Effector memory CD4-positive, alpha-beta T cell (primary cell): ENCODE data around the gene SERPINA10.

ENCODE experiments used
- DNase-seq, 3 donors: peaks; one replicate each; pipeline ENCODE4 v3.0.0-alpha.2; 2020
- H3K27ac ChIP-seq: 2 replicates; pipeline ENCODE4 v1.7.0; 2013; ENCODE audit warnings: mild to moderate bottlenecking, low read length, moderate library complexity; ENCODE audit not compliant: insufficient read depth, poor library complexity, severe bottlenecking
- H3K27me3 ChIP-seq: replicated peaks from 2 replicates; pipeline ENCODE4 v1.7.0; 2013; ENCODE audit warnings: mild to moderate bottlenecking, low read length; ENCODE audit not compliant: insufficient read depth, control insufficient read depth, poor library complexity, severe bottlenecking
- H3K36me3 ChIP-seq: 2 replicates; pipeline ENCODE4 v1.7.0; 2013; ENCODE audit warnings: mild to moderate bottlenecking, low read length, moderate library complexity; ENCODE audit not compliant: control insufficient read depth, insufficient read depth
- H3K4me1 ChIP-seq: 2 replicates; pipeline ENCODE4 v1.7.0; 2013; ENCODE audit warnings: low read length, mild to moderate bottlenecking; ENCODE audit not compliant: control insufficient read depth, insufficient read depth, poor library complexity, severe bottlenecking
- H3K4me3 ChIP-seq: 2 replicates; pipeline ENCODE4 v1.7.0; 2013; ENCODE audit warnings: low read length, low read depth, mild to moderate bottlenecking; ENCODE audit not compliant: insufficient read depth, poor library complexity, severe bottlenecking
- H3K9me3 ChIP-seq: 2 replicates; pipeline ENCODE4 v1.7.0; 2013; ENCODE audit warnings: mild to moderate bottlenecking, low read length, moderate library complexity; ENCODE audit not compliant: control insufficient read depth

SERPINA10 gene

DNA sequence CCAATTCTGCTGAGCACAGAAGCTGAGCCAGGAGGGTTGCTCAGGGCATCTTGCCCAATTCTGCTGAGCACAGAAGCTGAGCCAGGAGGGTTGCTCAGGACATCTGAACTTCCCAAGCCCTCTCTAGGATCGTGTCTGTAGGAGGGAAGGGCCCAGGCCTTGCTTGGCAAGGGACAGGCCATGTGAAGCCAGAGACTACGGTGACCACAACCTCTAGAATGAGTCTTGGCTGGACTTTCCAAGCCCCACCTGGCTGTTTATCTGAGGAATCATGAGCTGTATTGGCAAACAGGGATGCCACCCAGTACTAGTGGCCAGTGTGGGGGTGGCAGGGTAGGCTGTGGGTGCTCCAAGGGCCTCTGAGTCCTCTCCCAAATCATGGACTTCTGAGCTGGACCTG lies 37.8 kb upstream of the SERPINA10 start:
- H3K27ac ChIP-seq: no peak overlapping the region
- no peak for DNase-seq
- no peaks in the 10 kb centered on the region for H3K4me1 ChIP-seq
- H3K27me3 ChIP-seq: no peaks in the 10 kb centered on the region
- H3K4me3 ChIP-seq: no peak overlapping the region
- H3K36me3 ChIP-seq: no peaks in the 10 kb centered on the region
- no peaks in the 10 kb centered on the region for H3K9me3 ChIP-seq

DNA sequence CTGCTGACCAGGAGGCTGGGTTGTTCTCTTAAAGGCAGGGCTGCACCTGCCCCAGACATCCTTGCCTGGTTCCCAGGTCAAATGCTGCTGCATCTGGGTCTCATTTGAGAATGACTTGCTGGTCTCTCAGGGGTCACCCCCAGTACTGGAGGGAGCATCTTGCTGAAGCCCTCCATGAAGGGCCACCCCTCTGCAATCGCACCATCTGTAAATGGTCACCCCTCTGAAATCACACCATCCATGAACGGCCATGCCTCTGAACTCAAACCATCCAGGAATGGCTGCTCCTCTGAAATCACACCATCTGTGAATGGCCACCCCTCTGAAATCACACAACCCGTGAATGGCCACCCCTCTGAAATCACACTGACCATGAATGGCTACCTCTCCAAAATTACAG lies 37.4 kb upstream of the SERPINA10 start:
- Histone ChIP-seq H3K9me3 (no peaks in the 10 kb centered on the region), H3K27me3 (no peaks in the 10 kb centered on the region), H3K4me3 (no peak overlapping the region)

DNA sequence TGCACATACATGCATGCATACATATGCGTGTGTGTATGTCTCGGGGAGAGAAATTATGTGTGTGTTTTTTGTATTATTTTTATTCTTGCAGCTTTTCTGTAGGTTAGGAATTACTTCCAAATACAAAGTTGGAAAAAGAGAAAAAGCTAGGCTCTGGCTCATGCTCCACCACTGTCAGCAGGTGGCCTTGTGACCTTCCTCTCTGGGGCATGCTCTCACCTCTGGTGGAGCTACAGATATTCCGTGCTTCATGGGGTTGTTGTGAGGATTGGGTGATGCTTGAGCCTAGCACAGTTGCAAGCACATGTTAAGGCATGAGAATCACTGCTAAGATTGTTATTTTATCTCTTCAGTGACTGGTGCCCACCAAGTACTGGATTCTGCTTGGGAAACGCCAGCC lies 36.8 kb upstream of the SERPINA10 start:
- H3K9me3 ChIP-seq: no peaks in the 10 kb centered on the region
- H3K4me3 ChIP-seq: no peak overlapping the region
- no peaks in the 10 kb centered on the region for H3K27me3 ChIP-seq
- no peak for DNase-seq
- no peaks in the 10 kb centered on the region for H3K4me1 ChIP-seq
- H3K36me3 ChIP-seq: no peaks in the 10 kb centered on the region
- no peak overlapping the region for H3K27ac ChIP-seq

More for the DNA sequence above, 37.4 kb upstream of the SERPINA10 start:
- DNase-seq: no peak
- no peaks in the 10 kb centered on the region for H3K4me1 ChIP-seq
- H3K36me3 ChIP-seq: no peaks in the 10 kb centered on the region
- no peak overlapping the region for H3K27ac ChIP-seq

DNA sequence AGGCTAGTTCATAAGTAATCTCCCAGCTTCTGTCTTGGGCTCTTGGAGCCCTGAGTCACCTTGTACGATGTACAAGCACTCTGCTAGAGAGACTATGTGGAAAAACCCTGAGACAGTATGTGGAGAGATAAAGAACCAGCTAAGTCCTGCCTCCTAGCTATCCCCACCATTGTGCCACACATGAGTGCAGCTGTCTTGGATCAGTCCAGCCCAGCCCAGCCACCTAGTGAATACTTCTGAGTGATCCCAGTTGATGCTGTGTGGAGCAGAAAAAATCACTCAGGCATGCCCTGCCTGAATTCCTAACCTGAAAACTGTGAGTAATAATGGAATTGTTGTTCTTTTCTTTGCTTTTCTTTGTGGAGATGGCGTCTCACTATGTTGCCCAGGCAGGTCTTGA lies 35.1 kb upstream of the SERPINA10 start:
- H3K27me3 ChIP-seq: no peaks in the 10 kb centered on the region
- H3K9me3 ChIP-seq: no peaks in the 10 kb centered on the region

DNA sequence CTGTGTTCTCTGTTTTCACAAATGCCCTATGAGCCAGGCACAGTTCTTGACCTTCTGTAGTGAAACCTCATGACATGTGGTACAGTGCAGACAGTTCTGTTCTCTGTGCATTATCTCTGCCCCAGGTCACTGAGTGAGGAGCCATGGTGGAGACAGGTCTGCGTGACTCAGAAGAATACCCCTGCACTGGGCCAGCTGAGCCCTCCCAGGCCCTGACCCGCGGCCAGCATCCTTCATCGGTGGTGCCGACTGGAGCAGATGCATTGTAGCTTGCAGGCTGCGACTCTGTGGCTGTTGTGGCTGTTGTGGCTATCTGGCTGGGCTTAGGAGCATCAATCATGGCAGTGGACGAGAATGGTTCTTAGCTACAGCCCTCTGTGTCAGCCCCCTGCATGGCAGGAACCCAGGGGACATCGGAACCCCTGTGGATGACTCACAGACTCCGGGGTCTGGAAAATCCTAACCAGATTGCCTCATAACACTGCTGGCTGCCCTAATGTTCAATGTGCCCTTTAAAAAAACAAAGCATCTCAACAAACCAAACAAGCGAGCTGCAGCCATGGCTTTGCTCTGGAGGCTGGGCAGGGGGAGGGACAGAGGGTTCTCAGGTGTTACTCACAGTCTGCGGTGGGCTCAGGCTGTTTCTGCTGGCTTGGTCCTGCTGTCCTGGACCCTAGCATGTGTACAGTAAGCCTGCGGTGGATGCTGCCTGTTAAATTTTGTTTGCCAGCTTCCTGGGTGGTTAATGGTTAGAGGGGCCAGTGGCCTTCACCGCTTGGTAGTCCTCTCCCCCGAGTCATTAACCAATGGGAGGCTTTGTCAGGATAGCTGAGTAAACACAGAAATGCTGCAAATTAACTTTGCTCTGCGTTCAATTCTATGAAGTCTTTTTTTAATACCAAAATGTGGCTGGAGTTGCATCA lies 29.8 kb upstream of the SERPINA10 start, which contains the start of gene SERPINA6:
Gene SERPINA6 (minus strand): TSS at position 689 of the 923 bp plus-strand sequence. CDS start 8,688 bp downstream, outside the sequence.
- Histone ChIP-seq H3K4me1 (no peaks in the 10 kb centered on the region), H3K4me3 (no peak within 1 kb of the TSS), H3K9me3 (no peaks in the 10 kb centered on the region), H3K36me3 (no peaks in the 10 kb centered on the region), H3K27me3 (no peaks in the 10 kb centered on the region), H3K27ac (no peak within 1 kb of the TSS)
- no peak for DNase-seq

More for the DNA sequence above, 35.1 kb upstream of the SERPINA10 start:
- H3K36me3 ChIP-seq: no peaks in the 10 kb centered on the region
- H3K4me3 ChIP-seq: no peak overlapping the region
- H3K27ac ChIP-seq: no peak overlapping the region
- DNase-seq: no peak
- H3K4me1 ChIP-seq: no peaks in the 10 kb centered on the region

DNA sequence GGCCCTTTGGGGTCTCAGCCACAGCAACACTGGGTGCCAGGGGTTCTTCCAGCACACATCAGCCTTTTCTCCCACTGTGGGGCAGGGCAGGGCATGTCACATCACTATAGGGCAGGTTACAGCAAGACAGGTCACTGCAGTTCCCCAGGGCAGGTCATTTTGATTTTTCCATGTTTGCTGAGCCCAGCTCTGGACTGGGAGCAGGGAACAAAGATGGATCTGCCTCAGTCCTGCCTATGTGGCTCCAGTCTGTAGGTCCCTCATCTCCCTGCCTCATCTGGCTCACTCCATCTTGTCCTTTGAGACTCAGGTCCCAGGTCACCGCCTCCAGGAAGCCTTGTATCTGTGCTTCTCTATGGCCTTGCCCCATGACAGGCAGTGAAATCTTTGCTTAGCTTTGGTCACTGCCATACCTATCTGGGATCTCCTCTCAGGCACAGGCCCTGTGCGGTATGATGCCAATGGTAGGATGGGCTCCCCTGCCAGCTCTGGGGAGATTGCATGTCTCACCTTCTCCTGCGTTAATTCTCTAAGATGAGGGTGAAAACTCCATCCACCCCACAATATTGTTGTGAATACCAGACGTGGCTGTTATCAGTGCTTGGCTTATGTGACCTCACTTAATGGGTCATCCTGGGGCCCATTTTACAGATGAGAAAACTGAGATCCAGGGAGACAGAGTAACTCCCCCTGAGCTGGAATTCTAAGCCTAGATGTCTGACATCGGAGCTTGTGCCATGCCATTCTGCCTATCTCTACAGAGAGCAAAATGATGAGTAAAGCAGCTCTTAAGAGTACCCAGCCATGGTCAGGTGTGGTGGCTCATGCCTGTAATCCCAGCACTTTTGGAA lies 28.6 kb upstream of the SERPINA10 start:
- no peak overlapping the region for H3K27ac ChIP-seq
- no peaks in the 10 kb centered on the region for H3K9me3 ChIP-seq
- DNase-seq: no peak
- no peaks in the 10 kb centered on the region for H3K36me3 ChIP-seq
- H3K4me3 ChIP-seq: no peak overlapping the region
- no peaks in the 10 kb centered on the region for H3K27me3 ChIP-seq
- no peaks in the 10 kb centered on the region for H3K4me1 ChIP-seq

DNA sequence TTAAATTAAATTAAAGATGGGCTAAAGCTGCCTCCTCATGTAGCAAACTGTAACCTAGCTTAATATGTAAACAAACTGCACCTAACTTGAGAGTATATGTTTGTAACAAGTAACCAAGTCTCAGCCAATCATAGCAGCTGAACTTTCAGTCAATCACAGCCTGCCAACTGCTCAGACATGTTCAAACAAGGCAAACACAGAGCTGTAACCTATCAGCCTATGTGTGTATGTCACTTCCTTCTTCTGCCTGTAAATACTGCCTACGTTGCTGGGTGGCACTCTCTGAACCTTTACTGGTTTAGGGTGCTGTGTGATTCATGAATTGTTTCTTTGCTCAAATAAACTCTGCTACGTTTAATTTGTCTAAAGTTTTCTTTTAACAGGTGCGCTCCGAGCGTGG lies 27.2 kb upstream of the SERPINA10 start:
- Histone ChIP-seq H3K36me3 (no peaks in the 10 kb centered on the region), H3K27ac (no peak overlapping the region), H3K27me3 (no peaks in the 10 kb centered on the region), H3K4me3 (no peak overlapping the region), H3K9me3 (no peaks in the 10 kb centered on the region), H3K4me1 (no peaks in the 10 kb centered on the region)
- DNase-seq: no peak

DNA sequence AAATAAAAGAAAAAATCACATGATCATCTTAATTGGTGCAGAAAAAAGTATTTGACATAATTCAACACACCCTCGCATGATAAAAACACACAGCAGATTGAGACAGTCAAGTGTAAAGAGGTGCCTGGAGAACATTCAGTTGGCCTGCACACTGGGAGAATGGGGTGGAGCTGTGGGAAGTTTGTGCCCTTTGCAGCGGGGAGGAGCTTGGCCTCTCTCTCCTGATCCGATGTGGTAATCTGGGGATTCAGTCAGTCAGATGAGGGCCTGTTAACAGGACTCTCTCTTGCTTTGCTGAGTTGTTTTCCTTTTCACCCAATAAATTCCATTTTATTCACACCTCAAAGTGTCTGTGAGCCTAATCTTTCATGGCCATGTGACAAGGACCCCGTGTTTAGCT lies 24.2 kb upstream of the SERPINA10 start:
- Histone ChIP-seq H3K4me3 (no peak overlapping the region), H3K9me3 (no peaks in the 10 kb centered on the region), H3K27ac (no peak overlapping the region), H3K36me3 (no peaks in the 10 kb centered on the region), H3K4me1 (no peaks in the 10 kb centered on the region), H3K27me3 (no peaks in the 10 kb centered on the region)
- no peak for DNase-seq

DNA sequence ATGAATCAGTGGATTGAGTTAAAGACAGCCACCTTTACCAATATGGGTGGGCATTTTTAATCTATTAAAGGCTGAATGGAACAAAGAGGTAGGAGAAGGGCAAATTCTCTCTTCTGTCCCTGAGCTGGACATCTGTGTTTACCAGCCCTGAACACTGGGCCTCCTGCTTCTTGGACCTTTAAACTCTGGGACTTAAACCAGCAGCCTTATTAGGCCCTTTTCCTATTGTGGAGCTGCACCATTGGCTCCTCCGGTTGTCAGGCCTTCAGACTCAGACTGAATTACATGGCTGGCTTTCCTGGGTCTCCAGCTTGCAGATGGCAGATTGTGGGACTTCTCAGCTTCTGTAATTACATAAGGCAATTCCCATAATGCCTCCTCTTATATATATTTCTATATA lies 23.6 kb upstream of the SERPINA10 start:
- no peak overlapping the region for H3K27ac ChIP-seq
- DNase-seq: no peak
- H3K27me3 ChIP-seq: no peaks in the 10 kb centered on the region
- H3K36me3 ChIP-seq: no peaks in the 10 kb centered on the region
- H3K9me3 ChIP-seq: no peaks in the 10 kb centered on the region
- H3K4me3 ChIP-seq: no peak overlapping the region
- H3K4me1 ChIP-seq: no peaks in the 10 kb centered on the region

DNA sequence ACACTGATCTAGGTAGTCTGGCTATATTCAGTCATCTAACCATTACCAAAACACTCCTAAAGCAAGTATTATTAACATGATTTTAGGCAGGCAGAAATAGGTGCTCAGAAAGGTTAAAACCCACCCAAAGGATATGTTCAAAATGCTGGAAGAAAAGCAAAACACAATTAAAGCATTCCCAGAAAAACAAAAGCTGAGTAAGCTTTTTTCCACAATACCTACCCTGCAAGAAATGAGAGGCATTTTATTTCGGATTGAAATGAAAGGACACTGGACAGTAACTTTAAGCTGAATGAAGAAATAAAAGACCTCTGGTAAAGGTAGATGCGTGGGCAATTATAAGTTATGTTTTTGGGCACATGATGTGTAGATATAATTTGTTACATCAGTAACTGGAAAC lies 21.8 kb upstream of the SERPINA10 start:
- no peaks in the 10 kb centered on the region for H3K36me3 ChIP-seq
- no peaks in the 10 kb centered on the region for H3K4me1 ChIP-seq
- no peaks in the 10 kb centered on the region for H3K9me3 ChIP-seq
- no peaks in the 10 kb centered on the region for H3K27me3 ChIP-seq
- DNase-seq: no peak
- no peak overlapping the region for H3K4me3 ChIP-seq
- H3K27ac ChIP-seq: no peak overlapping the region
